ENCODE measurements around the gene TTC36.
"Not testable (repeated sequence)": the region's sequence is repeated elsewhere in the genome, so short reads cannot be mapped to it uniquely, and the experiment has no call there.

TTC36 gene

DNA sequence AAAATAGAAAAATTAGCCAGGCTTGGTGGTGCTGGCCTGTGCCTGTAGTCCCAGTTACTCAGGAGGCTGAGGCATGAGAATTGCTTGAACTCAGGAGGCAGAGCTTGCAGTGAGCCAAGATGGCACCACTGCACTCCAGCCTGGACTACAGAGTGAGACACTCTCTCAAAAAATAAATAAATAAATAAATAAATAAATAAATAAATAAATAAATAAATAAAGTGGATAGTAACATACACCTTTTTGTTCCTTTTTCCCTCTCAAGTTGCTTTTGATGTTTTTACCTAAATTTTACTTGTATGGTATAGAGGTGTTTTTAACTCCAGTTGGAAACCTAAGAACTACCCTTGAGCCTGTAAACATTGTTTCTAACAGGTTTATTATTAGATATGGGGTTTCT lies 50.7 kb downstream of the TTC36 start:
- not testable (repeated sequence) for DNase-seq (ENCODE audit: low read depth in 3 of 3, low spot score in 1 of 3)

Data from stimulated activated CD4-positive, alpha-beta T cell treated with anti-CD3 and anti-CD28 coated beads, TNF-alpha, amount 100 ng/mL, for 1 hour (primary cell).